ENCODE results near the gene CDHR1.

DNA sequence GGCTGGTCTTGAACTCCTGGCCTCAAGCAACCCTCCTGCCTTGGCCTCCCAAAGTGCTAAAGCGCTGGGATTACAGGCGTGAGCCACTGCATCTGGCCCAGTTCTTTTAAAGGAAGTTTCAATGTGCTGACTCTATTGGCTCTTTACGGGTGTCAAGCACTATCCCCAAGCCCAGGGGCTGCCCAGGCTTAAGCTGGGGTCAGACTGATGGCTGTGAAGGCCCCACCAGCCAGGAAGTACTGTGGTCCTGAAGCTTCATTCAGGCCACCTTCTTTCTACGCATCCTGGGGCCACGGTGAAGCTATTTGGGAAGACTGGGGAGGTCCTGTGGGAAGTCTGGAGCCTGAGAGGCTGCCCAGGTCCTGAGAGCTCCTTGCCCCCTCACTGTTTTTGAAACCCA, 12.7 kb upstream of the CDHR1 start:
- TF ChIP-seq CTCF (IDR thresholded peaks at IDR 0.05 in 2 of 3, conservative IDR thresholded peaks at IDR 0.05 in 1 of 3; ENCODE audit: control insufficient read depth in 2 of 3, extremely low read depth in 1 of 3, insufficient read depth in 1 of 3, low read depth in 3 of 3, low read length in 3 of 3) (no peak), DPF2 (IDR thresholded peaks at IDR 0.05) (no peak), NFIC (IDR thresholded peaks at IDR 0.05; ENCODE audit: low read depth, low read length) (no peak), CREB1 (IDR thresholded peaks at IDR 0.05; ENCODE audit: low read depth) (no peak), EZH2 (IDR thresholded peaks at IDR 0.05; ENCODE audit: borderline replicate concordance, control insufficient read depth, low read depth, low read length) (no peak), TAF1 (IDR thresholded peaks at IDR 0.05; ENCODE audit: borderline replicate concordance, low read depth, low read length) (no peak), EP300 (IDR thresholded peaks at IDR 0.05; ENCODE audit: borderline replicate concordance in 1 of 2, control insufficient read depth in 1 of 2, low read depth in 2 of 2, low read length in 2 of 2) (no peak), SMC3 (IDR thresholded peaks at IDR 0.05; ENCODE audit: borderline replicate concordance, low read length) (no peak), POLR2A (IDR thresholded peaks at IDR 0.05; ENCODE audit: low read depth, low read length) (no peak)
